K562 (cell line): ENCODE results near the gene GPHA2. TPM values are rescaled to one million over a fixed set of nuclear protein-coding genes. Genes with fewer than 3 reads are reported as not detected.

Source experiments
- ATAC-seq: fragments of 200-7000 bp; cut with Tn5 transposase; 3 replicates; pipeline ENCODE4 v1.9.1; 2020; ENCODE audit warnings: moderate library complexity
- BruUV-seq: library from RNA; stranded (reverse); fragments of 400-500 nt; replicated peaks from 2 replicates; lab custom pipeline; 2021; lab: Mats Ljungman, UMichigan
- CTCF ChIA-PET: fragments of 300-600 bp; formaldehyde crosslinking; extraction: SDS; loops from one replicate; lab custom pipeline; 2021; ENCODE audit warnings: low intra/inter-chr PET ratio; lab: Yijun Ruan, JAX
- POLR2A ChIA-PET: fragments of 300-600, 350-650 bp; sonication (Branson Sonifier 250); formaldehyde crosslinking; extraction: SDS; loops from one replicate; lab custom pipeline; 2021; ENCODE audit warnings: antibody characterized with exemption, inconsistent platforms; lab: Yijun Ruan, JAX
- DNase-seq, 4 experiments: peaks; one replicate each; pipeline versions ENCODE4 v3.0.0 to v3.0.0-alpha.2; 2011 to 2018; ENCODE audit warnings: low spot score in 3 of 4, mixed read lengths in 3 of 4; ENCODE audit errors: extremely low read depth in 1 of 4
- FAIRE-seq: peaks from 2 replicates; lab custom pipeline; 2011; peaks lifted over from hg19 to GRCh38; lab: Jason Lieb, UNC
- H2AFZ ChIP-seq: 2 replicates; pipeline ENCODE4 v1.6.0; 2011; ENCODE audit warnings: low read depth, low read length, control low read depth, inconsistent platforms
- H3K27ac ChIP-seq: fragments of 200-600 bp; 3 replicates; pipeline ENCODE4 v1.8.0; 2011; ENCODE audit warnings: low read depth, mild to moderate bottlenecking, control low read depth, inconsistent platforms, low read length, moderate library complexity, mixed read lengths; ENCODE audit errors: extremely low read depth
- H3K27me3 ChIP-seq, 2 experiments: fragments of 300-600 bp in 1 of 2; 2 replicates in 1 of 2; 3 replicates in 1 of 2; pipeline versions ENCODE4 v1.6.0 to v1.8.0; 2011; ENCODE audit warnings: inconsistent platforms in 2 of 2, low read length in 2 of 2, mild to moderate bottlenecking in 1 of 2, mixed read lengths in 1 of 2, moderate library complexity in 1 of 2; ENCODE audit not compliant: control insufficient read depth in 2 of 2, insufficient read depth in 2 of 2
- H3K36me3 ChIP-seq: fragments of 300-600 bp; 3 replicates; pipeline ENCODE4 v1.8.0; 2011; ENCODE audit warnings: mild to moderate bottlenecking, low read length, inconsistent platforms; ENCODE audit not compliant: control insufficient read depth, insufficient read depth
- H3K4me1 ChIP-seq, 2 experiments: fragments of 200-600 bp in 1 of 2; replicated peaks in 1 of 2; 2 replicates in 1 of 2; 3 replicates in 1 of 2; pipeline versions ENCODE4 v1.5.1 to v1.8.0; 2011; ENCODE audit warnings: inconsistent platforms in 2 of 2, low read length in 2 of 2, mild to moderate bottlenecking in 1 of 2, mixed read lengths in 1 of 2, moderate library complexity in 1 of 2; ENCODE audit not compliant: control insufficient read depth in 2 of 2, insufficient read depth in 2 of 2
- H3K4me2 ChIP-seq: 2 replicates; pipeline ENCODE4 v1.6.1; 2011; ENCODE audit warnings: low read length, control low read depth, inconsistent platforms, mixed read lengths; ENCODE audit not compliant: insufficient read depth
- H3K4me3 ChIP-seq: fragments of 200-600 bp; sonication (generic), shearing (Covaris generic); 2 replicates; pipeline ENCODE4 v1.5.1; 2016; ENCODE audit warnings: control low read depth, inconsistent platforms
- H3K79me2 ChIP-seq: fragments of 200-600 bp; 3 replicates; pipeline ENCODE4 v1.8.0; 2011; ENCODE audit warnings: low read length, inconsistent platforms; ENCODE audit not compliant: control insufficient read depth, insufficient read depth
- H3K9ac ChIP-seq, 2 experiments: 2 replicates each; pipeline versions ENCODE4 v1.6.0 to v1.6.1; 2011; ENCODE audit warnings: low read depth in 2 of 2, low read length in 2 of 2, control low read depth in 1 of 2, inconsistent platforms in 1 of 2, mild to moderate bottlenecking in 1 of 2, mixed read lengths in 1 of 2; ENCODE audit not compliant: insufficient read depth in 1 of 2
- H3K9me1 ChIP-seq: one replicate; pipeline ENCODE4 v1.6.0; 2011; ENCODE audit warnings: inconsistent platforms, mild to moderate bottlenecking, low read length, moderate library complexity; ENCODE audit not compliant: control insufficient read depth, insufficient read depth
- H3K9me3 ChIP-seq: replicated peaks from 2 replicates; pipeline ENCODE4 v1.5.1; 2011; ENCODE audit warnings: low read depth, low read length, inconsistent platforms; ENCODE audit not compliant: control insufficient read depth, insufficient read depth
- H4K20me1 ChIP-seq: replicated peaks from 2 replicates; pipeline ENCODE4 v1.6.1; 2011; ENCODE audit warnings: low read length, inconsistent platforms, mixed read lengths; ENCODE audit not compliant: control insufficient read depth, insufficient read depth
- BHLHE40 ChIP-seq: IDR thresholded peaks from 2 replicates; pipeline ENCODE4 v1.6.1; 2011; ENCODE audit warnings: low read length, improper control_type of control experiment
- KDM4B ChIP-seq, 2 experiments: fragments of 450-650 bp in 1 of 2; sonication (generic) in 1 of 2; IDR thresholded peaks; 2 replicates each; pipeline ENCODE4 v1.6.1; 2016 to 2017; ENCODE audit warnings: borderline replicate concordance in 2 of 2, antibody characterized with exemption in 1 of 2, low read depth in 1 of 2, mild to moderate bottlenecking in 1 of 2
- POLR3G ChIP-seq: IDR thresholded peaks from 2 replicates; pipeline ENCODE4 v1.6.1; 2011; ENCODE audit not compliant: insufficient read length, insufficient replicate concordance; ENCODE audit errors: extremely low read depth
- RBFOX2 ChIP-seq: fragments of 200-400 bp; formaldehyde crosslinking; IDR thresholded peaks from 2 replicates; pipeline ENCODE4 v1.6.1; 2017; ENCODE audit warnings: low read depth, mild to moderate bottlenecking, low read length, moderate library complexity
- SMAD2 ChIP-seq: fragments of 150-350 bp; IDR thresholded peaks from 2 replicates; pipeline ENCODE4 v1.6.1; 2014; ENCODE audit warnings: low read depth, mild to moderate bottlenecking, low read length
- TAF9B ChIP-seq: fragments of 450-650 bp; IDR thresholded peaks from 2 replicates; pipeline ENCODE4 v1.6.1; 2018; ENCODE audit warnings: mild to moderate bottlenecking; ENCODE audit not compliant: partially characterized antibody
- TARDBP ChIP-seq: fragments of 450-650 bp; IDR thresholded peaks from 2 replicates; pipeline ENCODE4 v1.6.1; 2016
- TBP ChIP-seq: optimal IDR thresholded peaks from 2 replicates; pipeline ENCODE3; 2011; ENCODE audit warnings: low read depth, low read length, improper control_type of control experiment
- ZNF785 ChIP-seq: fragments of 250-450 bp; sonication (Bioruptor Pico); IDR thresholded peaks from 2 replicates; pipeline ENCODE4 v1.4.0; 2020; ENCODE audit warnings: mild to moderate bottlenecking
- WGBS: fragments of 100-300 bp; shearing (Covaris generic); methylation state at CpG from one replicate; pipeline ENCODE4 v1.1.6; 2016; ENCODE audit warnings: low coverage, mixed read lengths; ENCODE audit not compliant: insufficient coverage; ENCODE audit errors: missing lambda C conversion rate; 5-methylcytosine and 5-hydroxymethylcytosine counted together
- in situ Hi-C: fragments of 300-500 bp; cut with MboI; formaldehyde crosslinking; loops from 4 replicates; pipeline ENCODE4 v1.15.0; 2018; ENCODE audit warnings: inconsistent platforms, mixed read lengths
- intact Hi-C: fragments of 100-400 bp; cut with micrococcal nuclease; formaldehyde crosslinking; loops from 2 replicates; pipeline ENCODE4 v1.14.2; 2022
- polyA plus RNA-seq, 8 experiments: library from polyadenylated mRNA; depleted of rRNA in 4 of 8; stranded (reverse) in 5 of 8; unstranded in 3 of 8; fragments of >200 nt; fragmentation: Nextera tagmentation in 2 of 8; fragmentation: Illumina TruSeq in 1 of 8; extraction: Ambion mirVana in 2 of 8; extraction: Trizol in 1 of 8; gene quantifications; 2 replicates each; pipeline versions ENCODE4 v1.2.1 to v1.2.3, GENCODE V29; 2011 to 2014; ENCODE audit warnings: inconsistent platforms in 1 of 8, missing spikeins in 1 of 8
- total RNA-seq, 7 experiments: library from RNA; depleted of rRNA in 6 of 7; stranded (reverse); fragments of >200 nt in 6 of 7; fragmentation: Illumina TruSeq in 2 of 7; extraction: Trizol in 2 of 7; gene quantifications; 2 replicates each; pipeline versions ENCODE4 v1.2.1 to v1.2.3, GENCODE V29; 2011 to 2021; ENCODE audit warnings: low replicate concordance in 1 of 7

GPHA2 gene
- total and polyA plus RNA-seq, 9 of the 15 experiments (the other 6 are each of a cell fraction or from before 2014, with no cell fraction given), result 0.17 to 0.22 TPM; not detected in 7

GRCh38 chr11:64908766-64909165 lies 26.9 kb downstream of the GPHA2 start:
- BruUV-seq, result no TSS peak
- no peak for FAIRE-seq

GRCh38 chr11:64906314-64906635 lies 29.4 kb downstream of the GPHA2 start:
- no TSS peak for BruUV-seq
- H3K9me3 ChIP-seq, result no peaks in the 10 kb centered on the region
- no peaks in the 10 kb centered on the region for H3K79me2 ChIP-seq
- H3K4me2 ChIP-seq, result no peak overlapping the region
- WGBS, result 93% methylated on average over 11 of the region's 13 CpGs
- intact Hi-C loops, result no loop called here
- no peak overlapping the region for H3K9ac ChIP-seq
- H4K20me1 ChIP-seq, result no peaks in the 10 kb centered on the region
- ChIA-PET CTCF (no interaction called here), POLR2A (interaction anchor here (1.1 to 1.2 kb wide), 2 partner anchors 10 to 17 kb away, joined by 4 to 5 read pairs; no protein-coding TSS in a partner anchor)
- ATAC-seq (no peak), DNase-seq (no peak), FAIRE-seq (no peak)
- H3K4me1 ChIP-seq, result peaks cover 0 to 28% of the 10 kb centered on the region in 2 experiments; a peak in 2 of 5 replicates
- peaks cover 83% of the 10 kb centered on the region; the same call in 2 of the 3 replicates for H3K36me3 ChIP-seq
- no peaks in the 10 kb centered on the region for H3K27me3 ChIP-seq
- H3K9me1 ChIP-seq, result no peaks in the 10 kb centered on the region
- no peak overlapping the region for H3K27ac ChIP-seq
- H2AFZ ChIP-seq, result no peak overlapping the region
- no peak overlapping the region for H3K4me3 ChIP-seq
- in situ Hi-C loops, result no loop called here
- TF ChIP-seq RBFOX2, result peak; percentile 16; the same call in 1 of the 2 replicates
- no peak for TF ChIP-seq ZNF785
- TF ChIP-seq, all 486 proteins: peak for 1

More at GRCh38 chr11:64908766-64909165, 26.9 kb downstream of the GPHA2 start:
- WGBS, result 90% methylated on average over 5 of the region's 11 CpGs
- POLR2A ChIA-PET, result no interaction called here
- Histone ChIP-seq H4K20me1 (no peaks in the 10 kb centered on the region), H3K4me3 (no peak overlapping the region), H2AFZ (no peak overlapping the region), H3K9me3 (no peaks in the 10 kb centered on the region), H3K79me2 (no peaks in the 10 kb centered on the region), H3K4me1 (peaks cover 0 to 29% of the 10 kb centered on the region in 2 experiments; a peak in 2 of 5 replicates), H3K27me3 (no peaks in the 10 kb centered on the region), H3K27ac (no peak overlapping the region), H3K9ac (no peak overlapping the region; a peak in 1 of 4 replicates), H3K36me3 (peaks cover 84% of the 10 kb centered on the region; the same call in 2 of the 3 replicates), H3K9me1 (peaks cover 5% of the 10 kb centered on the region), H3K4me2 (no peak overlapping the region)
- ATAC-seq, result no peak
- CTCF ChIA-PET, result interaction anchor here (0.7 kb wide), 1 partner anchor 86 kb away, joined by 3 read pairs; no protein-coding TSS in a partner anchor
- no peak for TF ChIP-seq TBP
- TF ChIP-seq POLR3G, result no peak
- no peak for TF ChIP-seq TAF9B
- no peak for TF ChIP-seq SMAD2
- no peak for TF ChIP-seq KDM4B (IDR thresholded peaks at IDR 0.05; ENCODE audit: borderline replicate concordance in 2 of 2, low read depth in 1 of 2)
- TF ChIP-seq BHLHE40, result no peak
- TF ChIP-seq TARDBP, result no peak
- DNase-seq, result no peak
- in situ Hi-C loops, result no loop called here
- intact Hi-C loops, result no loop called here
